ENCODE data around the gene SEPTIN10.
"Not testable (repeated sequence)": the region's sequence is repeated elsewhere in the genome, so short reads cannot be mapped to it uniquely, and the experiment has no call there.

SEPTIN10 gene

GRCh38 chr2:109597283-109597682, 16.5 kb downstream of the SEPTIN10 start:
- DNase-seq: no peak

DNA sequence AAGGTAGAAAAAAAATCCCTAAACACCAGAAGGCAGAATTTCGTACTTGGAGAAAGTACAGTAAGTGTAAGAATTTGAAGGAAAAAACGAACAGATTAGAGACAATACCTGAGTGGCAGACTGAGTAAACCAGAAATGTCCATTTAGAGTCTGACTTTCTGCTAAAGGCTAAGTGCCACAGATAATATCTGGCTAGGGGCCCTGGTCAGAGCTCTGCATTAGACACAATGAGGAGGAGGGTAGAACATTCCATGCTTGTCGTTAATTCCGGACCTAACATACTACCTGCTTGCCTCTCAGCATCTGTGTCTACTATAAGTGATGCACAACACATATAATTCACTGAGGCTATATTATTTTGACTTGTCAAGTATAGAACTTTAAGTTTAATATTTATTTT, 18.1 kb downstream of the SEPTIN10 start:
- no peak for DNase-seq

DNA sequence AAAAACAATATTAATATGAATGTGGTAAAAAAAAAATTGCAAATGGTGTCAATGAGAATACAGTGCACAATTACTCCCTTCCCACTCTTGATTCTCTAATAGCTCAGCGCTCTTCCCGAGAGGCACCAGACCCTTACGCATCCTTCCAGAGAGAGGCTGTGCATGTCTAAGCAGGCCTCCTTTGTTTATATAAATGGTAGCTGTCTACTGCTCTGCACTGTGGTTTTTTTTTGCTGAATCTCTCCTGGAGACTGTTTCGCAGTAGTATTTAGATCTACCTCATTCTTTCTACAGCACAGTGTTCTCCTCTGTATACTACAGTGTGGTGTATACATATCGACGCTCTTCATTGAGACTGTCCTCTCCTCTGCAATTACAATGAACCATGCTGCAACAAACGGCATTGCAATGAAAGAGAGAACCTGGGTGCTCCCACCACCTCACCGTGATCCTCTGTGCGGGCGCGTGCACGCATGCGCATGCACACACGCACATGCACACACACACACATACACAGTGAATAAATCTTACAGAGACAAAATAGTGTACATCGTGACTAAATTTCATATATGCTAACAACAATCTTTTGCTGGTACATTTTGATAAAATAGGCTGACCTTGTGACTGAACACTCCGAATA, 19.4 kb downstream of the SEPTIN10 start:
- DNase-seq: no peak

- DNase-seq: no peak
Measured at GRCh38 chr2:109592905-109593304, 20.9 kb downstream of the SEPTIN10 start.

GRCh38 chr2:109591206-109591605, 22.6 kb downstream of the SEPTIN10 start:
- no peak for DNase-seq

DNA sequence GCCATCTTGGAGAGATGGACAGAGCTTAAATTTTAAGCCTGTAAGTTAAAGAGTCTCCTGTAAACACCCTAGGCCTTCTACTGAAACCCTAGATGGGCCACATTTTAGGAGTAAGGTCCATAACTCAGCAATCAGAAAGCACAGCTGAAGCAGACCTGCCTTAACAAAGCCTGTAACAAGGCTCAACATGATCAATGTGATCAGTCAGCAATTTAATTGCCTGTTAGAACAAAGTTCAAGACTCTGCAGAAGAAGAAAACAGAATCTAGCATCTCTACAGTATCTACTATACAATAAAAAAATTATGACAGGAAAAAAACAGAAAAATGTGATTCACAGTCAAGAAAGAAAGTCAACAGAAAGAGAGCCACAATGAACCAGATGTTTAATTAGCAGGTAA, 27.1 kb downstream of the SEPTIN10 start:
- DNase-seq: no peak

GRCh38 chr2:109582928-109583895, 30.6 kb downstream of the SEPTIN10 start:
- DNase-seq: no peak

DNA sequence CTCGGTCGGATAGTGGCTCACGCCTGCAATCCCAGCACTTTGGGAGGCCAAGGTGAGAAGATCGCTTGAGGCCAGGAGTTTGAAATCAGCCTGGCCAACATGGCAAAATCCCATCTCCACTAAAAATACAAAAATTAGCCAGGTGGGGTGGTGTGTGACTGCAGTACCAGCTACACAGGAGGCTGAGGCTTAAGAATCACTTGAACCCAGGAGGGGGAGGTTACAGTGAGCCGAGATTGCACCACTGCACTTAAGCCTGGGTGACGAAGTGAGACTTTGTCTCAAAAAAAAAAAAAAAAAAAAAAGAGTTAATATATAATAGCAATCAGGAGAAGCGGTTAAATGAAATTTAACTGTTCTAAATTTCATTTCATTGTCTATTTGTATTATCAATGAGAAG, 36.1 kb downstream of the SEPTIN10 start:
- not testable (repeated sequence) for DNase-seq

GRCh38 chr2:109575373-109575772, 38.4 kb downstream of the SEPTIN10 start:
- DNase-seq: no peak

- DNase-seq: no peak
Measured at GRCh38 chr2:109563980-109564550, 49.7 kb downstream of the SEPTIN10 start.

DNA sequence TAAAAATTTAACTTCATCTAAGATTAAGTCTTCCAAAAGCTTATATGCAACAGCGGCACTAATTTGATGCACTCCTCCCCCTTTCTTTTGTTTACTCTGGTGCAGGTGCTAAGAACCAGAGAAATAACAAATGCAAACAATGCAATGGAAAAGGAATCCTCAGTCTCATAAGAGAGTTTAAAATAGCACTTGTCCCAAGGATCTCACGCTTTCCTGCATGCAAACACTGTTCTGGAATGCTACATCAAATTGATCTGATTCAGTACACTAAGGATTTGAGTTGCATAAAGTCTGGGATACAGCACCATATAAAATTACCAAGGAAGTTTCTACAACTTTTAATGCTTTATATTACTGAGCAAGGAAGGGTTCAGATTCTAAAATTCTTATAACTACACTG, 50.5 kb downstream of the SEPTIN10 start:
- DNase-seq: no peak

- no peak for DNase-seq
Measured at GRCh38 chr2:109562421-109562820, 51.3 kb downstream of the SEPTIN10 start.

DNA sequence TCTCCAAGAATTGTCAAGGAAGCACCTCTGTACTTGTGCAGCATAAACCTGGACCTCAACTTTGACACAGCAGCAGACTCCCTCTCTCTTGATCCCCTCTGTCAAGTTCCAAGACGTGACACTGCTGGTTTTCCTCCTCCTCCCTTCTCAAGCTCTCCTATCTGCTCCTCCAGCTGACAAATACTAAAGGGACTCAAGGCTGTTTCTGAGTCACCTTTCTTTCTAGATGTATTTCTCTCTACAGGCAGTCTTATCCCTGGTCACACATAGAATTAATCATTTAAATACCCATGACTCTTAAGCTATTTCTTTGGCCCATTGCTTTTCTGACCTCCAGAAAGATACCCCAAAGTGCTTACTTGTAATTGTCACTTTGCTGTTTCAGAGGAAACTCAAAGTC, 53.5 kb downstream of the SEPTIN10 start:
- DNase-seq: no peak

- peak; percentile 10 for DNase-seq
Measured at GRCh38 chr2:109558076-109558882, 55.5 kb downstream of the SEPTIN10 start.

DNA sequence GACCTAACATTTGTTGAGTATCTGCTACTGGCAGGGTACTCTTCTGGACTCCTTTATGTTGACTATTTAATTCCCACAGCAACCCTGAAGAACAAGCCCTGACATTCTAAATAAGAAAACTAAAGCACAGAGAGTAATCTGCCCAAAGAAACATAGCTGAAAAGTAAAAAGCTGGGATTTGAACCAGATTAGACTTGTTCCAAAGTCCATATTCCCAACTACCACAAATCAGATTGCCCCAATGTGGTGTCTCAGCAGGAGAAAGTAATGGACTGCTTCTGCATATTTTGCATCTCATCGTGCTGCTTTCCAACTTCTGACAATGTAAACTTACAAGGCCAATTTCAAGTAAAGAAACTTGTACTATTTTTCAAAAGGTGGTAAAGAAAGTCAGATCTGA, 56.5 kb downstream of the SEPTIN10 start:
- DNase-seq: no peak

DNA sequence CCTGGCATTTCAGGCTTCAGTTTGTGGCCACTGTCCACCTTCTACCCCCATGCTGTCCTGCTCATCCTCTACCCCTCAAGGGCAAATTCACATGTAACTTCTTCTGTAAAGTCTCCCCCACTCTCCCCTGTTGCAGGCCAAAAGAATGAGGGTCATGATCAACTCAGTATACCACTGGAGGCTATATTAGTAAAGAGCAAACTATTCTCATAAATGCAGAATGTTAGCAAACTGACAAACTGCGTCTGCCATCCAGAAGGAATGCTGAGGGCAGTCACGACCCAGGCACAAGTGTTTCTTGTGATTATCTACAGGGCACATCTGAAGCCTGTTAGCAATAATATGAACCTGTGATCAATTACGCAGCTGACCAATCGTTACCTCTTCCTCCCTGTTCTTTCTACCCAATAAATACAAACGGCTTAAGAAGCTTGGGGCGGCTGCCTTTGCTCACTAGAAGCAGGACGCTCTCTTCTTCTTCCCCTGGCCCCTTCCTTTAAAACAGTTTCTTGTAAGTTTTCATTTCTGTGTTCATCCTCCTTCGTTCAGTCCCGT, 58.3 kb downstream of the SEPTIN10 start:
- DNase-seq: no peak

- DNase-seq: no peak
Measured at GRCh38 chr2:109554758-109555157, 59.0 kb downstream of the SEPTIN10 start.

- DNase-seq: no peak
Measured at GRCh38 chr2:109549016-109549590, 64.7 kb downstream of the SEPTIN10 start.

- DNase-seq: no peak
Measured at GRCh38 chr2:109547280-109547679, 66.5 kb downstream of the SEPTIN10 start.

DNA sequence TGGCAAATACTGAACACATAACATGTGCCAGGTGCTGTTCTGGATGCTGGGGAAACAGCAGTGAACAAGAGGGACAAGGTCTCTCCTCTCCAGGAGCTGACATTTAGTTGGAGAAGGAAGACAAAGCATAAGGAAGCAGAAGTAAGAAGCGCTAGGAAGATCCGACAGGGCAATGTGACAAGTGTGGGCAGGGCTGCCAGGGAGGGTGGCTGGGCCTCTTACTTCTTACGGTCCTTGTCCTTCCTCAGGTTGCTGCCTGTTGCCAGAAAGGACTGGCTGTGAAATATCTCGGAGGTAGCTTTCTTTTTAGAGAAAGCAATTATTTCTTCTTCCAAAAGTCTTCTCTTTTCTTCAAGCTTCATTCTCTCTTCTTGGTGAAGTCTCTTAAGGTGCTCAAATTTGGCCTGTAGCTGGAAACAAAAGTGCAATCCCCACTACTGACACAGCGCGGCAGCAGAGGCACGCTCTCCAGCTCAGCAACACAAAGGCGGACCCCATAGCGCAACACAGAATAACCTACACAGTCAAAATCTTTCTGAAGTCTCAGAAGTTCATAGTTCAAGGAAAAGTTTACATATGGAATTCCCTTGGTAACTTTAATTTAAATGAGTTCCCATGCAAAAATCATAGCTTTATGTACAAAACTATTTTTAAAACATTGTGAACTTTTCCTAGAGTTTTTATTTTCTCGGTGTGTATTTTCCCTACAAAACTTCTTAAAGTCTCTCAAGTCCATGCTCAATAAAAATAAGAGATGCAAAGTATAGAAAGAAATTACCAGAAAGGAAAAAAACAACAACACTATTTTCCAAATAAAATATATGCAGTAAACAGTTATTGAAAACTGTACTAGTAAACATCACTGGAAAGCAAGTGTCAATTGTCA, 67.7 kb downstream of the SEPTIN10 start:
- DNase-seq: peak; percentile 57

- DNase-seq: no peak
Measured at GRCh38 chr2:109542384-109542783, 71.4 kb downstream of the SEPTIN10 start.

Data from GDM1 (cell line).